ENCODE measurements around the gene PTPN11.

The PTPN11 gene

GRCh38 chr12:112555621-112556233 lies 137.0 kb downstream of the PTPN11 start:
- no peak for DNase-seq

GRCh38 chr12:112557951-112558630 lies 139.3 kb downstream of the PTPN11 start:
- DNase-seq = peak; percentile 69

Measured in eye (tissue), 1 donor.